Skeletal muscle tissue (tissue), 4 donors: ENCODE measurements around the gene MAP4K1. TPM values are rescaled to one million over a fixed set of nuclear protein-coding genes. Genes with fewer than 3 reads are reported as not detected.
"Not testable (repeated sequence)": the region's sequence is repeated elsewhere in the genome, so short reads cannot be mapped to it uniquely, and the experiment has no call there.

Experiments used
- H3K27ac ChIP-seq: one replicate; pipeline ENCODE4 v1.7.0; 2013; ENCODE audit warnings: mild to moderate bottlenecking, low read depth, low read length, inconsistent platforms
- H3K27me3 ChIP-seq, 3 donors: one replicate each; pipeline ENCODE4 v1.7.0; 2013; ENCODE audit warnings: low read length in 3 of 3; ENCODE audit not compliant: control insufficient read depth in 3 of 3, insufficient read depth in 3 of 3
- H3K36me3 ChIP-seq, 3 donors: one replicate each; pipeline ENCODE4 v1.7.0; 2013; ENCODE audit warnings: low read length in 3 of 3; ENCODE audit not compliant: control insufficient read depth in 3 of 3, insufficient read depth in 3 of 3
- H3K4me1 ChIP-seq, 3 donors: one replicate each; pipeline ENCODE4 v1.7.0; 2013; ENCODE audit warnings: low read length in 3 of 3, mild to moderate bottlenecking in 3 of 3; ENCODE audit not compliant: control insufficient read depth in 3 of 3, insufficient read depth in 3 of 3
- H3K4me3 ChIP-seq, 3 donors: one replicate each; pipeline ENCODE4 v1.7.0; 2013; ENCODE audit warnings: low read length in 3 of 3
- H3K9ac ChIP-seq, 3 donors: one replicate each; pipeline ENCODE4 v1.7.0; 2013; ENCODE audit warnings: low read length in 3 of 3, mild to moderate bottlenecking in 3 of 3, moderate library complexity in 2 of 3, low read depth in 1 of 3
- H3K9me3 ChIP-seq, 3 donors: one replicate each; pipeline ENCODE4 v1.7.0; 2013; ENCODE audit warnings: low read length in 3 of 3; ENCODE audit not compliant: control insufficient read depth in 3 of 3
- total RNA-seq: library from RNA; depleted of rRNA; stranded (reverse); fragments of >200 nt; gene quantifications from one replicate; pipeline ENCODE4 v1.2.3, GENCODE V29; 2014
- donor health status: Osteomylitis.

The MAP4K1 gene
- total RNA-seq, 1 donor from 2014 or later, result under 0.01 TPM

DNA sequence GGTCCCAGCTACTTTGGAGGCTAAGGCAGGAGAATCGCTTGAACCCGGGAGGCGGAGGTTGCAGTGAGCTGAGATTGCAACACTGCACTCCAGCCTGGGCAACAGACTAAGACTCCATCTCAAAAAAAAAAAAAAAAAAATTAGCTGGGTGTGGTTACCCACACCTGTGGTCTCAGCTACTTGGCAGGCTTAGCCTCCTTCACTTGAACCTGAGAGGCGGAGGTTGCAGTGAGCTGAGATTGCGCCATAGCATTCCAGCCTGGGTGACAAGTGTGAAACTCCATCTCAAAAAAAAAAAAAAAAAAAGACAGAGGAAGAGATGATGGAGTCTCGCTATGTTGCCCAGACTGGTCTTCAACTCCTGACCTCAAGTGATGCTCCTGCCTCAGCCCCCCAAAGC is 38.4 kb downstream of the MAP4K1 start:
- Histone ChIP-seq H3K36me3 (peaks cover 35 to 74% (median 54%) of the 10 kb centered on the region in 3 donors), H3K4me1 (peaks cover 0 to 11% (median 8%) of the 10 kb centered on the region in 3 donors)
- not testable (repeated sequence) for H3K9me3 ChIP-seq, H3K27ac ChIP-seq, H3K4me3 ChIP-seq, H3K9ac ChIP-seq, H3K27me3 ChIP-seq

DNA sequence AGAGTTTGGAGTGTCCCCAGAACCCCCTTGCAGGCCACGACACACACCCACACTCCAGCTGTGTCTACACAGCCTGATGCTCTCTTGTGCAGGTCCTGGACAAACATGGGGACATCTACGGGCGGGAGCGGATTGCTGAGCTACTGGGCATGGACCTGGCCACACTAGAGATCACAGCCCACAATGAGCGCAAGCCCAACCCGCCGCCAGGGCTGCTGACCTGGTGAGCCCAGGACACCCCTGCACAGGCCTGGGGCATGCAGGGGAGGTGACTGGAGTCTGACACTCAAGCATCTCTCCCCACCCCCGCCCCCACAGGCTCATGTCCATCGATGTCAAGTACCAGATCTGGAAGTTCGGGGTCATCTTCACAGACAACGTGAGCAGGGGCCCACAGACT is 39.9 kb downstream of the MAP4K1 start:
- Histone ChIP-seq H3K9me3 (no peaks in the 10 kb centered on the region), H3K4me1 (peaks cover 0 to 11% (median 8%) of the 10 kb centered on the region in 3 donors), H3K4me3 (no peak overlapping the region), H3K36me3 (peaks cover 35 to 71% (median 56%) of the 10 kb centered on the region in 3 donors), H3K27ac (no peak overlapping the region), H3K27me3 (no peaks in the 10 kb centered on the region), H3K9ac (no peak overlapping the region)

DNA sequence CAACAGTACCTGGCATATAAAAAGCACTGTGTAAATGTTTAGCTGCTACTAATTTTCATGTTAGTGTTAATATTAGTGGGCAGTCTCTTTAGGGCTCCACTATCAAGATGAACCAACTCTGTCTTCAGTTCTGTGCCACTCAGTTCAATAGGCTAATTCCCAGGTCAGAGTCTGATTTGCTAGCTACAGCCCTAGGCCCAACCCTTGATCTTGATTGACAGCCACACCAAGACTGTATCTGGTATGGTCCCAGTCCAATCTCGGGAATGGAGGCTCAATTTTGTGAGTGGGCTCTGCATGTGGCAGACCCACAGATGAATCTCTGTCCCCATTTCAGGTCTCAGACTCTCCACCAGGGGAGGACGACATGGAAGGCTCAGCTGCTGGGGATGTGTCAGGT is 46.1 kb downstream of the MAP4K1 start:
- Histone ChIP-seq H3K27ac (no peak overlapping the region), H3K9ac (no peak overlapping the region), H3K36me3 (peaks cover 68 to 77% (median 72%) of the 10 kb centered on the region in 3 donors)

DNA sequence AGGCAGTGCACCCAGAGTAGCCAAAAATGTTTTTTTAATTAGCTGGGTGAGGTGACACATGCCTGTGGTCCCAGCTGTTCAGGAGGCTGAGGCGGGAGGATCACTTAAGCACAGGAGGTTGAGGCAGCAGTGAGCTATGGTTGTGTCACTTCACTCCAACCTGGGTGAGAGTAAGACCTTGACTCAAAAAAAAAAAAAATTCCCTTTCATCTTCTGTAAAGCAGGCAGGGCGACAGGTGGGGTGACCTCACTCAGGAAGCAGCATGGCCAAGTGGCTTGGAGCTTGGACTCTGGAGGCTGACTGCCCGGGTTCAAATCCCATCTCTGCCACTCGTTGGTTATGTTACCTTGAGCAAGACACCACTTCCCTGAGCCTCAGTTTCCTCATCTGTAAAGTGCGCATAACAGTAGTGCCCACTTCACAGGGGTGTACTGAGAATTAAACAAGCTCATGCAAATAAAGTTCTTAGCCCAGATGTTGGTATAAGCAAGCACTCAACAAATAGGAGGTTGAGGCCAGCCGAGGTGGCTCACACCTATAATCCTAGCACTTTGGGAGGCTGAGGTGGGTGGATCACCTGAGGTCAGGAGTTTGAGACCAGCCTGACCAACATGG is 48.3 kb downstream of the MAP4K1 start:
- Histone ChIP-seq H3K9ac (no peak overlapping the region), H3K27me3 (no peaks in the 10 kb centered on the region), H3K36me3 (peaks cover 65 to 76% (median 71%) of the 10 kb centered on the region in 3 donors), H3K27ac (no peak overlapping the region), H3K9me3 (no peaks in the 10 kb centered on the region), H3K4me1 (no peaks in the 10 kb centered on the region), H3K4me3 (no peak overlapping the region)

More for the DNA sequence above, 46.1 kb downstream of the MAP4K1 start:
- Histone ChIP-seq H3K9me3 (no peaks in the 10 kb centered on the region), H3K4me3 (no peak overlapping the region), H3K27me3 (no peaks in the 10 kb centered on the region), H3K4me1 (peaks cover 0 to 7% (median 3%) of the 10 kb centered on the region in 3 donors)

DNA sequence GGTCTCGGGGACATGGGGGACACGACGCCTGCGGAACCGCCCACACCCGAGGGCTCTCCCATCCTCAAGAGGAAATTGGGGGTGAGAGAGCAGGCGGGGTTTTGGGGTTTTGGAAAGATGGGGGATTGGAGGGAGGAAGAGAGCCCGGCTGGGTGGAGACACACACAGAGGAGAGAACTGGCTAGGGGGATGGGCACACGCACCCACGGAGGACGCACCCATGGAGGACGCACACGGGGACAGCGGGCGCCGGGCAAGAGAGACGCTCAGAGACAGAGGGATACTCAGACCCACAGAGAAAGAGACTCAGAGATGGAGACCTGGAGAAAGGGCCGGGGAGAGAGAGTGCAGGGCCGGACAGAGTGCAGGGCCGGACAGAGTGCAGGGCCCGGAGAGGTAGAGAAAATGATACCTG is 52.1 kb downstream of the MAP4K1 start:
- Histone ChIP-seq H3K36me3 (peaks cover 68 to 83% (median 79%) of the 10 kb centered on the region in 3 donors), H3K9me3 (no peaks in the 10 kb centered on the region), H3K4me1 (no peaks in the 10 kb centered on the region), H3K4me3 (no peak overlapping the region), H3K27me3 (no peaks in the 10 kb centered on the region), H3K27ac (no peak overlapping the region), H3K9ac (no peak overlapping the region)

DNA sequence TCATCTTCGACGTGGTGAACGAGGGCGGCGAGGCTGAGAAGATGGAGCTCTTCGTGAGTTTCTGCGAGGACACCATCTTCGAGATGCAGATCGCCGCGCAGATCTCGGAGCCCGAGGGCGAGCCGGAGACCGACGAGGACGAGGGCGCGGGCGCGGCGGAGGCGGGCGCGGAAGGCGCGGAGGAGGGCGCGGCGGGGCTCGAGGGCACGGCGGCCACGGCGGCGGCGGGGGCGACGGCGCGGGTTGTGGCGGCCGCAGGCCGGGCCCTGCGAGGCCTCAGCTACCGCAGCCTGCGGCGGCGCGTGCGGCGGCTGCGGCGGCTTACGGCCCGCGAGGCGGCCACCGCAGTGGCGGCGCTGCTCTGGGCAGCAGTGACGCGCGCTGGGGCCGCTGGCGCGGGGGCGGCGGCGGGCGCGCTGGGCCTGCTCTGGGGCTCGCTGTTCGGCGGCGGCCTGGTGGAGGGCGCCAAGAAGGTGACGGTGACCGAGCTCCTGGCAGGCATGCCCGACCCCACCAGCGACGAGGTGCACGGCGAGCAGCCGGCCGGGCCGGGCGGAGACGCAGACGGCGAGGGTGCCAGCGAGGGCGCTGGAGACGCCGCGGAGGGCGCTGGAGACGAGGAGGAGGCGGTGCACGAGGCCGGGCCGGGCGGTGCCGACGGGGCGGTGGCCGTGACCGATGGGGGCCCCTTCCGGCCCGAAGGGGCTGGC is 52.6 kb downstream of the MAP4K1 start:
- Histone ChIP-seq H3K9me3 (no peaks in the 10 kb centered on the region), H3K9ac (no peak overlapping the region), H3K27me3 (no peaks in the 10 kb centered on the region), H3K4me1 (no peaks in the 10 kb centered on the region), H3K36me3 (peaks cover 64 to 79% (median 75%) of the 10 kb centered on the region in 3 donors), H3K27ac (no peak overlapping the region), H3K4me3 (no peak overlapping the region)

DNA sequence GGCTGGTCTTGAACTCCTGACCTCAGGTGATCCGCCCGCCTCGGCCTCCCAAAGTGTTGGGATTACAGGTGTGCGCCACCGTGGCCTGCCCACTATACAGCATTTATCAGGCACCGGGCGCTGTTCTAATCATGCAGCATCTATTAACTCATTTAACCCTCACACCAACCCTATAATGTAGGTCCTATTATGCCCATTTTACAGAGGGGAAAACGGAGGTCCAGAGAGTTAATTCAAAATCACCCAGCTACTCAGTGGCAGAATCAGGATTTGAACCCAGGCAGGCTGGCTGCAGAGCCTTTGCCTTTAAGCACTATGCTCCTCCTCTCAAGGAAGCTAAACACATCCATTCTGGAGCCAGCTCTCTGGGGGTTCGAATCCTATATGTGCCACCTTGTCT is 54.3 kb downstream of the MAP4K1 start:
- H3K36me3 ChIP-seq, result peaks cover 61 to 73% (median 63%) of the 10 kb centered on the region in 3 donors
- no peak overlapping the region for H3K4me3 ChIP-seq
- H3K9me3 ChIP-seq, result no peaks in the 10 kb centered on the region
- no peak overlapping the region for H3K27ac ChIP-seq
- H3K4me1 ChIP-seq, result no peaks in the 10 kb centered on the region
- no peak overlapping the region for H3K9ac ChIP-seq
- H3K27me3 ChIP-seq, result no peaks in the 10 kb centered on the region

DNA sequence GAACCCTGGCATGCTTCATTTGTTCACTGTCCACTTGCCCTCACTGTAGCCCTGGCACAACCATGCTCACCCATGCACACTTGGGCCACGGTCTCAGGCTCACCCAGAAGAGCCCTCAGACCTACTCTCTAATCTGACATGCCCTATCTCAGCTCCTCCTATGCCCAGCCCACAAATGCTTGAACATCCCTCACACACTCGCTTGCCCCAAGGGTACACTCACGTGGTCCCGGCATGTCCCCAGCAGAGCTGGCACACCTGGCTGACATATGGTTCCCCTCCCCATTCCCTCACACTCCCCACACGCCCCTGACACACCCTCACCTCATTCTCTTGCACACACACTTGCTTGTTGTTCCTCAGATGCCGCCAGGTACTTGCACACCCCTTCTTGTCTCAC is 55.7 kb downstream of the MAP4K1 start:
- H3K27ac ChIP-seq, result no peak overlapping the region
- no peak overlapping the region for H3K4me3 ChIP-seq
- no peak overlapping the region for H3K9ac ChIP-seq
- H3K9me3 ChIP-seq, result no peaks in the 10 kb centered on the region
- peaks cover 58 to 64% (median 58%) of the 10 kb centered on the region in 3 donors for H3K36me3 ChIP-seq
- H3K4me1 ChIP-seq, result no peaks in the 10 kb centered on the region
- no peaks in the 10 kb centered on the region for H3K27me3 ChIP-seq

DNA sequence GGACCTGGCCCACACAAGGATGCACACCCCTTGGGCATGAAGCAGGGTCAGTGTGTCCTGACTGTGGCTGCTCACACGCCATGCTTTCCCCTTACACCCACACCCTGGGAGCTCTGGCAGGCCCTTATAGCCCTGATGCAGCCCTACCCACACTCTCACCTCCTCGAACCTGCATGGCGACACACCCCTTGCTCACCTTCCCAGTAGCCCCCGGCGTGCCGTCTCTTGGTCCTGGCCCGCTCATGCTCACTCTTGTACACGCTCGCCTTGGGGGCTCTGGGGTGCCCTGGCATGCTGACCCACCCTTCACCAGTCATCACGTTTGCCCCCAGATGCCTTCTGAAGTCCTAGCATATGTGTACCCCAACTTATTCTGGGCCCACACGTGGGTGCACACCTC is 56.1 kb downstream of the MAP4K1 start:
- Histone ChIP-seq H3K36me3 (peaks cover 57 to 63% (median 59%) of the 10 kb centered on the region in 3 donors), H3K4me3 (no peak overlapping the region), H3K27me3 (no peaks in the 10 kb centered on the region), H3K27ac (no peak overlapping the region), H3K9ac (no peak overlapping the region), H3K4me1 (no peaks in the 10 kb centered on the region), H3K9me3 (no peaks in the 10 kb centered on the region)

DNA sequence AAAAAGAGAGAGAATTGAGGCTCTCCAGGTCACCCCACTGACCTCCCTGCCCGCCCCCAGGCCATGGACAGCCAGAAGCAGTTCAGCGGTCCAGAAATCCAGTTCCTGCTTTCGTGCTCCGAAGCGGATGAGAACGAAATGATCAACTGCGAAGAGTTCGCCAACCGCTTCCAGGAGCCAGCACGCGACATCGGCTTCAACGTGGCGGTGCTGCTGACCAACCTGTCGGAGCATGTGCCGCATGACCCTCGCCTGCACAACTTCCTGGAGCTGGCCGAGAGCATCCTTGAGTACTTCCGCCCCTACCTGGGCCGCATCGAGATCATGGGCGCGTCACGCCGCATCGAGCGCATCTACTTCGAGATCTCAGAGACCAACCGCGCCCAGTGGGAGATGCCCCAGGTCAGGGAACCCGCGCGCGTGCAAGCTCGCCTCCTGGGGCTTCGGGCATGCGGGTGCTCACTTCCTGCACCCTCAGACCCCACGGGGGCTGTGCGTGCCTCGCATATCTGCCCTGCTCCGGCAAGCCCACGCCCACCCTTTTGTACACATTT is 56.6 kb downstream of the MAP4K1 start:
- no peaks in the 10 kb centered on the region for H3K27me3 ChIP-seq
- peaks cover 56 to 62% (median 60%) of the 10 kb centered on the region in 3 donors for H3K36me3 ChIP-seq
- no peak overlapping the region for H3K9ac ChIP-seq
- H3K4me3 ChIP-seq, result no peak overlapping the region
- no peak overlapping the region for H3K27ac ChIP-seq
- no peaks in the 10 kb centered on the region for H3K9me3 ChIP-seq
- no peaks in the 10 kb centered on the region for H3K4me1 ChIP-seq
